H9 (cell line): Measurements from ENCODE around the gene SEPTIN5. TPM values are rescaled to one million over a fixed set of nuclear protein-coding genes. Genes with fewer than 3 reads are reported as not detected.

ENCODE experiments used
- DNase-seq: peaks from one replicate; pipeline ENCODE4 v3.0.0-alpha.2; 2017
- H2AFZ ChIP-seq: one replicate; pipeline ENCODE4 v1.6.1; 2013; ENCODE audit warnings: mild to moderate bottlenecking, low read length, control low read depth, moderate library complexity
- H2AK5ac ChIP-seq: 2 replicates; pipeline ENCODE4 v1.6.1; 2013; ENCODE audit warnings: low read length, control low read depth, mixed read lengths; ENCODE audit not compliant: insufficient read length
- H2BK120ac ChIP-seq: one replicate; pipeline ENCODE4 v1.6.1; 2013; ENCODE audit warnings: low read depth, mild to moderate bottlenecking, low read length, control low read depth, inconsistent platforms; ENCODE audit not compliant: poor library complexity, severe bottlenecking
- H2BK12ac ChIP-seq: 2 replicates; pipeline ENCODE4 v1.6.1; 2013; ENCODE audit warnings: low read length, control low read depth, mixed read lengths, low read depth; ENCODE audit not compliant: insufficient read length
- H2BK15ac ChIP-seq: 2 replicates; pipeline ENCODE4 v1.6.1; 2013; ENCODE audit warnings: low read depth, low read length, control low read depth
- H2BK20ac ChIP-seq: one replicate; pipeline ENCODE4 v1.6.1; 2013; ENCODE audit warnings: low read depth, mild to moderate bottlenecking, low read length, control low read depth, inconsistent platforms; ENCODE audit not compliant: poor library complexity, severe bottlenecking
- H2BK5ac ChIP-seq: 2 replicates; pipeline ENCODE4 v1.6.1; 2013; ENCODE audit warnings: low read length, control low read depth, mixed read lengths; ENCODE audit not compliant: insufficient read length
- H3K14ac ChIP-seq: 2 replicates; pipeline ENCODE4 v1.6.1; 2013; ENCODE audit warnings: low read length, control low read depth; ENCODE audit not compliant: insufficient read depth
- H3K18ac ChIP-seq: 2 replicates; pipeline ENCODE4 v1.6.1; 2013; ENCODE audit warnings: low read depth, mild to moderate bottlenecking, mixed read lengths, low read length, control low read depth; ENCODE audit not compliant: insufficient read length
- H3K23ac ChIP-seq: 2 replicates; pipeline ENCODE4 v1.6.1; 2013; ENCODE audit warnings: low read length, control low read depth, mixed read lengths, low read depth; ENCODE audit not compliant: insufficient read length
- H3K23me2 ChIP-seq: 2 replicates; pipeline ENCODE4 v1.6.1; 2013; ENCODE audit warnings: low read depth, mild to moderate bottlenecking, mixed read lengths, low read length, control low read depth; ENCODE audit not compliant: insufficient read length, poor library complexity, severe bottlenecking
- H3K27ac ChIP-seq: 2 replicates; pipeline ENCODE4 v1.5.1; 2013; ENCODE audit warnings: low read length, control low read depth, mixed read lengths, low read depth; ENCODE audit not compliant: insufficient read length
- H3K27me3 ChIP-seq: 2 replicates; pipeline ENCODE4 v1.6.1; 2013; ENCODE audit warnings: low read length, control low read depth, inconsistent platforms; ENCODE audit not compliant: insufficient read depth
- H3K4ac ChIP-seq: 2 replicates; pipeline ENCODE4 v1.6.1; 2013; ENCODE audit warnings: low read depth, mild to moderate bottlenecking, control low read depth, inconsistent platforms, low read length, moderate library complexity
- H3K4me1 ChIP-seq: 2 replicates; pipeline ENCODE4 v1.6.1; 2013; ENCODE audit warnings: low read length, control low read depth, inconsistent platforms; ENCODE audit not compliant: insufficient read depth
- H3K4me2 ChIP-seq: 2 replicates; pipeline ENCODE4 v1.6.1; 2013; ENCODE audit warnings: low read length, control low read depth, mixed read lengths; ENCODE audit not compliant: insufficient read length, insufficient read depth
- H3K56ac ChIP-seq: 2 replicates; pipeline ENCODE4 v1.6.1; 2013; ENCODE audit warnings: low read depth, mild to moderate bottlenecking, mixed read lengths, low read length, control low read depth; ENCODE audit not compliant: insufficient read length
- H3K79me1 ChIP-seq: 2 replicates; pipeline ENCODE4 v1.6.1; 2013; ENCODE audit warnings: low read depth, mild to moderate bottlenecking, moderate library complexity, low read length, control low read depth, inconsistent platforms; ENCODE audit not compliant: insufficient read depth, poor library complexity, severe bottlenecking
- H3K79me2 ChIP-seq: 2 replicates; pipeline ENCODE4 v1.6.1; 2013; ENCODE audit warnings: low read length, control low read depth, inconsistent platforms; ENCODE audit not compliant: insufficient read depth
- H3K9ac ChIP-seq: 2 replicates; pipeline ENCODE4 v1.6.1; 2013; ENCODE audit warnings: low read length, control low read depth, mixed read lengths; ENCODE audit not compliant: insufficient read length; ENCODE audit errors: extremely low read depth
- H3K9me3 ChIP-seq: one replicate; pipeline ENCODE4 v1.6.1; 2013; ENCODE audit warnings: low read depth, low read length, inconsistent platforms; ENCODE audit not compliant: control insufficient read depth
- H3T11ph ChIP-seq: one replicate; pipeline ENCODE4 v1.6.1; 2013; ENCODE audit warnings: mild to moderate bottlenecking, low read length, control low read depth, inconsistent platforms
- H4K20me1 ChIP-seq: one replicate; pipeline ENCODE4 v1.6.1; 2013; ENCODE audit not compliant: control insufficient read depth, insufficient read length, insufficient read depth
- H4K5ac ChIP-seq: 2 replicates; pipeline ENCODE4 v1.6.1; 2013; ENCODE audit warnings: low read depth, mild to moderate bottlenecking, mixed read lengths, low read length, control low read depth; ENCODE audit not compliant: insufficient read length
- H4K8ac ChIP-seq: replicated peaks from 2 replicates; pipeline ENCODE4 v1.6.1; 2013; ENCODE audit warnings: low read length, control low read depth, mixed read lengths, low read depth; ENCODE audit not compliant: insufficient read length
- H4K91ac ChIP-seq: 2 replicates; pipeline ENCODE4 v1.6.1; 2013; ENCODE audit warnings: low read depth, mild to moderate bottlenecking, moderate library complexity, mixed read lengths, low read length, control low read depth; ENCODE audit not compliant: insufficient read length
- H3K27ac Mint-ChIP-seq, 3 experiments: 2 replicates in 2 of 3; 3 replicates in 1 of 3; pipeline ENCODE4 v1.8.0; 2020 to 2021; ENCODE audit warnings: mixed read lengths in 3 of 3, mild to moderate bottlenecking in 1 of 3, moderate library complexity in 1 of 3
- H3K27me3 Mint-ChIP-seq: 2 replicates; pipeline ENCODE4 v1.8.0; 2021; ENCODE audit warnings: low read depth, mild to moderate bottlenecking, moderate library complexity, mixed read lengths
- H3K36me3 Mint-ChIP-seq, 3 experiments: 2 replicates in 2 of 3; 3 replicates in 1 of 3; pipeline ENCODE4 v1.8.0; 2020 to 2021; ENCODE audit warnings: low read depth in 3 of 3, mixed read lengths in 3 of 3; ENCODE audit not compliant: insufficient read depth in 1 of 3
- H3K4me1 Mint-ChIP-seq, 2 experiments: 2 replicates each; pipeline ENCODE4 v1.8.0; 2020; ENCODE audit warnings: mixed read lengths in 2 of 2
- H3K4me3 Mint-ChIP-seq, 2 experiments: 2 replicates in 1 of 2; 3 replicates in 1 of 2; pipeline ENCODE4 v1.8.0; 2020 to 2021; ENCODE audit warnings: mild to moderate bottlenecking in 2 of 2, mixed read lengths in 2 of 2, moderate library complexity in 1 of 2
- H3K9me3 Mint-ChIP-seq, 2 experiments: 2 replicates in 1 of 2; 3 replicates in 1 of 2; pipeline ENCODE4 v1.8.0; 2020; ENCODE audit warnings: mild to moderate bottlenecking in 2 of 2, mixed read lengths in 2 of 2, moderate library complexity in 1 of 2
- WGBS: extraction: QIAGEN DNeasy Blood & Tissue Kit; methylation state at CpG from one replicate; pipeline ENCODE4 v1.1.7; 2013; ENCODE audit warnings: missing lambda C conversion rate, low lambda C conversion rate, mixed read lengths; ENCODE audit not compliant: insufficient read length; ENCODE audit errors: extremely low coverage; 5-methylcytosine and 5-hydroxymethylcytosine counted together
- total RNA-seq: library from RNA; stranded (reverse); gene quantifications from 2 replicates; pipeline ENCODE4 v1.2.1, GENCODE V29; 2021
- TF ChIP-seq, protein P1 (sequence below): fragments of 200-600 bp; sonication (generic); conservative IDR thresholded peaks from 3 replicates; pipeline ENCODE4 v1.8.0; 2021; ENCODE audit warnings: antibody characterized with exemption, mild to moderate bottlenecking

Gene SEPTIN5
- total RNA-seq, 1 experiment from 2014 or later: 17.8 TPM

DNA sequence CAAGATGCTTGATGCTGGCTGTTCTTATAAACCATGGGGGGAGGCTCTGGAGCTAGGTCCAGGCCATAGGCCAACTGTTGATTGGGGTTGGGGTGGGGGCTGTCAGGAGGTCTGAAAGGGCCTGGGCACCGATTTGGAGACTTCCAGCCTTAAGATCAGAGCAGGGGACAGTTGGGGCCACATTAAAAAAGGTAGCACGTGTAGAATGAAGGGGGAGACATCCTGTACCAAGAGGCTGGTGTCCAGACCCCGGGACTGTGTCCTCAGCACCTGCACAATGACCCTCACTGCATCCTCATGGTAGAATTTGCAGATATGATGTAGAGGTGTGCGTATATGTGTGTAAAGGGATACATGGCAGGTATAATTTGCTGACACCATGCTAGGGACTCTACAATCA lies 33.8 kb downstream of the SEPTIN5 start:
- Histone ChIP-seq H4K5ac (no peak overlapping the region), H3K4me1 (no peaks in the 10 kb centered on the region), H3K9ac (no peak overlapping the region), H2AFZ (no peak overlapping the region), H2BK120ac (no peak overlapping the region), H3K79me2 (no peaks in the 10 kb centered on the region), H3K4me2 (no peak overlapping the region), H2BK15ac (no peak overlapping the region), H3K18ac (no peak overlapping the region), H2BK20ac (no peak overlapping the region), H2AK5ac (no peak overlapping the region), H3K4ac (no peak overlapping the region), H3K27ac (no peak overlapping the region), H3K9me3 (no peaks in the 10 kb centered on the region), H3K27me3 (peaks cover 4% of the 10 kb centered on the region; the same call in 1 of the 2 replicates), H3K14ac (no peak overlapping the region), H3K56ac (no peak overlapping the region), H3K79me1 (no peaks in the 10 kb centered on the region), H3K23me2 (no peaks in the 10 kb centered on the region), H4K8ac (no peak overlapping the region), H2BK5ac (no peak overlapping the region), H3T11ph (no peak overlapping the region), H4K91ac (no peak overlapping the region), H2BK12ac (no peak overlapping the region), H4K20me1 (no peaks in the 10 kb centered on the region), H3K23ac (no peak overlapping the region)
- peaks cover 7 to 17% of the 10 kb centered on the region in 2 experiments for H3K4me1 Mint-ChIP-seq
- no peak for DNase-seq
- H3K4me3 Mint-ChIP-seq: no peak overlapping the region
- H3K27ac Mint-ChIP-seq: no peak overlapping the region
- no peaks in the 10 kb centered on the region; a peak in 1 of 5 replicates for H3K9me3 Mint-ChIP-seq
- peaks cover 29% of the 10 kb centered on the region for H3K27me3 Mint-ChIP-seq
- TF ChIP-seq, protein P1, sequence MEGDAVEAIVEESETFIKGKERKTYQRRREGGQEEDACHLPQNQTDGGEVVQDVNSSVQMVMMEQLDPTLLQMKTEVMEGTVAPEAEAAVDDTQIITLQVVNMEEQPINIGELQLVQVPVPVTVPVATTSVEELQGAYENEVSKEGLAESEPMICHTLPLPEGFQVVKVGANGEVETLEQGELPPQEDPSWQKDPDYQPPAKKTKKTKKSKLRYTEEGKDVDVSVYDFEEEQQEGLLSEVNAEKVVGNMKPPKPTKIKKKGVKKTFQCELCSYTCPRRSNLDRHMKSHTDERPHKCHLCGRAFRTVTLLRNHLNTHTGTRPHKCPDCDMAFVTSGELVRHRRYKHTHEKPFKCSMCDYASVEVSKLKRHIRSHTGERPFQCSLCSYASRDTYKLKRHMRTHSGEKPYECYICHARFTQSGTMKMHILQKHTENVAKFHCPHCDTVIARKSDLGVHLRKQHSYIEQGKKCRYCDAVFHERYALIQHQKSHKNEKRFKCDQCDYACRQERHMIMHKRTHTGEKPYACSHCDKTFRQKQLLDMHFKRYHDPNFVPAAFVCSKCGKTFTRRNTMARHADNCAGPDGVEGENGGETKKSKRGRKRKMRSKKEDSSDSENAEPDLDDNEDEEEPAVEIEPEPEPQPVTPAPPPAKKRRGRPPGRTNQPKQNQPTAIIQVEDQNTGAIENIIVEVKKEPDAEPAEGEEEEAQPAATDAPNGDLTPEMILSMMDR: no peak
- WGBS: no CpG with 5 or more reads among the region's 4 CpGs
- no peaks in the 10 kb centered on the region for H3K36me3 Mint-ChIP-seq
